Natural killer cell (primary cell): ENCODE measurements around the gene ATXN7L2. TPM values are rescaled to one million over a fixed set of nuclear protein-coding genes. Genes with fewer than 3 reads are reported as not detected.
A peak's percentile ranks its signal among the peaks of the same experiment; 100 is the strongest.

Experiments used
- ATAC-seq, 3 donors: fragments of 150-1000 bp in 2 of 3; fragments of 200-7000 bp in 1 of 3; cut with Tn5 transposase; 1 replicate in 1 of 3; 2 replicates in 2 of 3; pipeline ENCODE4 v1.10.0; 2021; ENCODE audit warnings: mild to moderate bottlenecking in 2 of 3, moderate library complexity in 2 of 3
- DNase-seq, 2 donors: peaks; one replicate each; pipeline versions ENCODE4 v3.0.0 to v3.0.0-alpha.2; 2013 to 2021; ENCODE audit warnings: mixed read lengths in 1 of 2
- H3K27ac ChIP-seq: one replicate; pipeline ENCODE4 v1.5.1; 2013; ENCODE audit warnings: mild to moderate bottlenecking, low read length
- H3K27me3 ChIP-seq: one replicate; pipeline ENCODE4 v1.6.1; 2013; ENCODE audit warnings: low read length; ENCODE audit not compliant: control insufficient read depth, insufficient read depth
- H3K36me3 ChIP-seq: one replicate; pipeline ENCODE4 v1.6.1; 2013; ENCODE audit warnings: low read length; ENCODE audit not compliant: control insufficient read depth, insufficient read depth
- H3K4me1 ChIP-seq: one replicate; pipeline ENCODE4 v1.6.1; 2013; ENCODE audit warnings: low read length; ENCODE audit not compliant: control insufficient read depth, insufficient read depth
- H3K4me3 ChIP-seq: one replicate; pipeline ENCODE4 v1.5.1; 2013; ENCODE audit warnings: low read length
- H3K9me3 ChIP-seq: one replicate; pipeline ENCODE4 v1.6.1; 2013; ENCODE audit warnings: low read length; ENCODE audit not compliant: control insufficient read depth, insufficient read depth
- H3K27ac Mint-ChIP-seq, 2 donors: one replicate each; pipeline ENCODE4 v1.8.0; 2022; ENCODE audit warnings: mild to moderate bottlenecking in 2 of 2, mixed read lengths in 2 of 2, moderate library complexity in 1 of 2
- H3K27me3 Mint-ChIP-seq, 2 donors: one replicate each; pipeline ENCODE4 v1.8.0; 2022; ENCODE audit warnings: low read depth in 2 of 2, mixed read lengths in 2 of 2
- H3K36me3 Mint-ChIP-seq: one replicate; pipeline ENCODE4 v1.8.0; 2022; ENCODE audit warnings: mixed read lengths
- H3K4me1 Mint-ChIP-seq, 2 donors: one replicate each; pipeline ENCODE4 v1.8.0; 2022; ENCODE audit warnings: mixed read lengths in 2 of 2
- H3K4me3 Mint-ChIP-seq: one replicate; pipeline ENCODE4 v1.8.0; 2022; ENCODE audit warnings: mild to moderate bottlenecking, moderate library complexity, mixed read lengths
- H3K9me3 Mint-ChIP-seq, 2 donors: one replicate each; pipeline ENCODE4 v1.8.0; 2022; ENCODE audit warnings: mixed read lengths in 2 of 2
- CTCF ChIP-seq: fragments of 200-600 bp; IDR thresholded peaks from one replicate; pipeline ENCODE4 v1.8.0; 2022; ENCODE audit warnings: antibody characterized with exemption
- WGBS: methylation state at CpG from one replicate; pipeline ENCODE4 v1.1.7; 2013; ENCODE audit warnings: missing lambda C conversion rate; ENCODE audit not compliant: insufficient coverage; 5-methylcytosine and 5-hydroxymethylcytosine counted together
- intact Hi-C: fragments of 100-400 bp; cut with micrococcal nuclease; formaldehyde crosslinking; loops from one replicate; pipeline ENCODE4 v1.14.2; 2022
- total RNA-seq, 4 donors: library from RNA; stranded (reverse); fragments of 120-200 nt in 1 of 4; gene quantifications; one replicate each; pipeline versions ENCODE4 v1.2.3 to v1.2.4, GENCODE V29; 2013 to 2022

The ATXN7L2 gene
- total RNA-seq, 3 donors from 2014 or later (not counting 1 experiment from before 2014, with no cell fraction given): 16.4 to 18.5 (median 18.3) TPM

- WGBS: 92% methylated on average over 13 of the region's 13 CpGs
Observed at GRCh38 chr1:109530457-109531087, 46.9 kb downstream of the ATXN7L2 start.

GRCh38 chr1:109531380-109531779 is 47.7 kb downstream of the ATXN7L2 start:
- H3K27ac Mint-ChIP-seq: peak overlapping the region in 1 of 2 donors; percentile 15
- H3K27ac ChIP-seq: no peak overlapping the region
- H3K27me3 Mint-ChIP-seq: peaks cover 0 to 4% of the 10 kb centered on the region in 2 donors
- no peaks in the 10 kb centered on the region for H3K27me3 ChIP-seq
- WGBS: 92% methylated on average over 4 of the region's 4 CpGs
- H3K36me3 ChIP-seq: no peaks in the 10 kb centered on the region
- no peak for ATAC-seq
- H3K4me3 Mint-ChIP-seq: no peak overlapping the region
- H3K9me3 Mint-ChIP-seq: no peaks in the 10 kb centered on the region
- peaks cover 14% of the 10 kb centered on the region for H3K4me1 ChIP-seq
- H3K4me3 ChIP-seq: no peak overlapping the region
- no peaks in the 10 kb centered on the region for H3K9me3 ChIP-seq
- no peaks in the 10 kb centered on the region for H3K36me3 Mint-ChIP-seq
- peaks cover 7 to 16% of the 10 kb centered on the region in 2 donors for H3K4me1 Mint-ChIP-seq
- intact Hi-C loops: loop anchor here (5.0 kb wide), 1 partner anchor 704 kb away; no protein-coding TSS in a partner anchor
- TF ChIP-seq CTCF: no peak
- no peak for DNase-seq

More at GRCh38 chr1:109530457-109531087, 46.9 kb downstream of the ATXN7L2 start:
- H3K4me1 ChIP-seq: peaks cover 14% of the 10 kb centered on the region
- H3K36me3 ChIP-seq: no peaks in the 10 kb centered on the region
- no peak overlapping the region for H3K27ac Mint-ChIP-seq
- peaks cover 7 to 16% of the 10 kb centered on the region in 2 donors for H3K4me1 Mint-ChIP-seq
- no peak overlapping the region for H3K27ac ChIP-seq
- no peaks in the 10 kb centered on the region for H3K27me3 ChIP-seq
- intact Hi-C loops: loop anchor here (5.0 kb wide), 1 partner anchor 703 kb away; no protein-coding TSS in a partner anchor
- H3K9me3 Mint-ChIP-seq: no peaks in the 10 kb centered on the region
- no peak overlapping the region for H3K4me3 Mint-ChIP-seq
- H3K9me3 ChIP-seq: no peaks in the 10 kb centered on the region
- H3K4me3 ChIP-seq: no peak overlapping the region
- no peak for ATAC-seq
- H3K27me3 Mint-ChIP-seq: peaks cover 0 to 4% of the 10 kb centered on the region in 2 donors
- no peak for TF ChIP-seq CTCF
- no peaks in the 10 kb centered on the region for H3K36me3 Mint-ChIP-seq
- DNase-seq: no peak

- Mint-ChIP-seq H3K4me3 (no peak overlapping the region), H3K9me3 (no peaks in the 10 kb centered on the region), H3K36me3 (no peaks in the 10 kb centered on the region), H3K27ac (peak overlapping the region in 1 of 2 donors; percentile 91), H3K4me1 (peaks cover 7 to 16% of the 10 kb centered on the region in 2 donors), H3K27me3 (peaks cover 0 to 4% of the 10 kb centered on the region in 2 donors)
- 69% methylated on average over 16 of the region's 16 CpGs for WGBS
- DNase-seq (no peak), ATAC-seq (no peak)
- H3K27ac ChIP-seq: no peak overlapping the region
- H3K36me3 ChIP-seq: no peaks in the 10 kb centered on the region
- peaks cover 14% of the 10 kb centered on the region for H3K4me1 ChIP-seq
- H3K27me3 ChIP-seq: no peaks in the 10 kb centered on the region
- intact Hi-C loops: loop anchor here (1.0 to 5.0 kb wide), 7 partner anchors 38 to 705 kb away; partner anchors contain the start of gene CYB561D1
- no peaks in the 10 kb centered on the region for H3K9me3 ChIP-seq
- no peak for TF ChIP-seq CTCF
- no peak overlapping the region for H3K4me3 ChIP-seq
Observed at GRCh38 chr1:109531826-109532364, 48.2 kb downstream of the ATXN7L2 start.
